SKM-1 treated with dmso at 0.1 percent for 144 hours (cell line): ENCODE measurements around the gene CA14.
"Not testable (repeated sequence)": the region's sequence is repeated elsewhere in the genome, so short reads cannot be mapped to it uniquely, and the experiment has no call there.

Experiments used
- DNase-seq: peaks from one replicate; lab custom pipeline; 2025; ENCODE audit not compliant: unreplicated experiment; lab: John Stamatoyannopoulos, UW

CA14 gene

DNA sequence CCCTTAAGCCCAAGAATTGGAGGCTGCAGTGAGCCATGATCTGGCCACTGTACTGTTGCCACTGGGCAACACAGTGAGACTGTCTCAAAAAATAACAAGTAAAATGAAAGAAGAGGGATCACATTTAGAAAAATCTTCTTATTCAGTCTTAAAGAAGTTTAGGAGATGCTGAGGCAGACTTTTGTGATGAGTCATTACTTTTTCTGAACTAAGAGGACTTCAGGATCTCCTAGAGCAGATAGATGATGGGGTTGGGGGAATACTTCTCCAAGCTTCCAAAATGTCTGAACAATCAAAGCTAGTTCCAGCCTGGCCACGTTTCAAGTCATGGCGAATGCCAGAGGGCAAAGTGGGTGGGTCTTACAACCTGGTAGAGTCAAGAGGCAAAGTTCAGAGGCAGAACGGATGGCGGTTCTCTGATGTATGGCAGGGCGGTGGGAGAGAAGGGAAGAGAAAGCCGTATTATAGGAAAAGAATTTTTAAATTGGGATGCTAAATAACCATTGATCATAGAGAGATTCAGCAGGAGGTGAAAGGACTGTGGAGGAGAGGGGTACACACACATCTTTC is 22.6 kb downstream of the CA14 start:
- no peak for DNase-seq

DNA sequence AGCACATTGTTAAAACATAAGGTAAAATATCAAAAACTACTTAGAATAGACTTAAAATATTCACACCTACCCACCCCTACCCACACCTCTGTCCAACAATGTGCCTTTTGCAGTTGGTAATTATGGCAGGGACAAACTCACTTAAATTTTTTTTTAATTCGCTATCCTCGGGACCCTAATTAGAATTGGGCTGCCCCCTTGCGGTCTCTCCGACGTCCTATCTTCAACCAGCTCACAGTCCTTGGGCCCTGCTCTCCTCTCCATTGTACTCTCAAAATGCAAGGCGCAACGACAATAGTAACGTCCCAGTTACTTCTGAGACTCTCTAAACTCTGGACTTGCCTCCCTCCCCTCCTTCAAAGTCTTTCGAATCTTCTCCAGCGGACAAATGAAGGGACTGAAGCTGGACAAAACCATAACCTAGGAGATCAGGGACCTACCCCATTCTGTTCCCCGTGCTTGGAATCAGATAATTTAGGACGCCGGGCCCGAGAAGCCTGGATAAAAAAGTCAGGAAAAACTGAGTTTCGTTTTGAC is 23.7 kb downstream of the CA14 start:
- DNase-seq, result peak; percentile 53

DNA sequence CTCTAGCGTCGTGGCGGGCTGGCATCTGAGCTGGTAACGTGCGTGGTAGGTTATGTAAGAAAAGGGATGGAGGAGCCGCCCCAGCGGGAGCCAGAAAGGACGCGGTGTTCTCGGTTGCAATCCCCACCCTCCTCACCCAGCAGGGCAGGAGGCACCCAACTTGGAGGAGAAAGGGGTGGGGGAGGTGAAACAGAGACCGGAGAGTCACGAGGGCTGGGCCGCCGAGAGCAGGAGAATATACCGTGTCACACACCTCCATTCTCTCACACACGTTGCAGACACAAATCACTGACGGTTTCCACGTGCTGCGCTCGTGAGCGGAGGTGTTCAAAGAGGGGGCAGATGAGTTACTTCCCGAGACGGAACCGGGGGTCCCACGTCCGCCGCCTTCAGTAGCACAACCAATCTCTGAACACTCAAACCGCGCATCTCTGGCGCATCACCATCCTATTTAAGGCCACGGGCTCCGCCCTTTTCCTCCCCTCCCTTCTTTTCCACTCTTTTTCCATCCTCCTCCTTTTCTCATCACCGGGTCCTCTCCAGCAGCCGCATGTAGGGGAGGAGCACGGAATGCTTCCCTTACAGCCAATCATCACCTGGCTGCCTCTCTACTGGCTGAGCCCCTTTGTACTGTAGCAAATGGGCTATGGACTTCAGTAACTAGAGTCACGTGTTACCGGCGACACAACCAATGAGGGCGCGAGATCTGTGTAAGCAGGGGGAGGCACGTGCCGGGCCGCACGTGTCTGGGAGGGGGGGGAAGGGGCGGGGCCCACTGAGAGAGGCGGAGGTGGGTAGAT is 24.4 kb downstream of the CA14 start, which contains the start of gene CIART:
Gene CIART (plus strand): TSS at position 797 of the 800 bp plus-strand sequence. CDS start 714 bp downstream, outside the sequence.
- peak; percentile 69 for DNase-seq

DNA sequence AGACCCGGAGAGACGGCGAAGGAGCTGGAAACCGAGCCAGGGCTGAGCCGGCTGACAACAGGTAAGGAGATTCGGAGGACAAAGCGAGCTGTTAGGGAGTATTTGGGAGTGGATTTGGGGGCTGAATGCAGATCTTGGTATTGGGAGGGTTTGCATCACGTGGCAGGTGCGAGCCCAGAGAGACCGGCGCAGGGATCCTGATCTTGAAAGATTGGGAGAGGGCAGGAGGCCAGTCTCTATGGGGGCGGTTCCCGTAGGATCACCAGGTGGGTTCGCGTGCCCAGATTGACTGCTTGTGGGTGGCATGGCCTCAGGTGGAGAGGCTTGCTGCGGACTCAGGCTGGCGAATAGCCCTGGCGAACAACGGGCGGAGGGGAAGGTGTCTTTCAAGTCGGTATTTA is 25.0 kb downstream of the CA14 start:
- no peak for DNase-seq

DNA sequence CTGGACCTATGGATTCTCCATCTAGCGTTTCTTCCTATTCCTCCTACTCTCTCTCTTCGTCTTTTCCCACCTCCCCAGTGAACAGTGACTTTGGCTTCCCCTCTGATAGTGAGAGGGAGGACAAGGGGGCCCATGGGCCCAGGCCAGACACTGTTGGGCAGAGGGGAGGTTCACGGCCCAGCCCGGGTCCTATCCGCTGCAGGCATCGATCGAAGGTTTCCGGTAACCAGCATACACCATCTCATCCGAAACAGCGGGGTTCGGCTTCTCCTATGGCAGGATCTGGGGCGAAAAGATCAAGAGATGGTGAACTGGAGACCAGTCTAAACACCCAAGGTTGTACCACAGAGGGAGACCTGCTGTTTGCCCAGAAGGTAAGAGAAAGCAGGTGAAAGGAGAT is 25.7 kb downstream of the CA14 start:
- no peak for DNase-seq

DNA sequence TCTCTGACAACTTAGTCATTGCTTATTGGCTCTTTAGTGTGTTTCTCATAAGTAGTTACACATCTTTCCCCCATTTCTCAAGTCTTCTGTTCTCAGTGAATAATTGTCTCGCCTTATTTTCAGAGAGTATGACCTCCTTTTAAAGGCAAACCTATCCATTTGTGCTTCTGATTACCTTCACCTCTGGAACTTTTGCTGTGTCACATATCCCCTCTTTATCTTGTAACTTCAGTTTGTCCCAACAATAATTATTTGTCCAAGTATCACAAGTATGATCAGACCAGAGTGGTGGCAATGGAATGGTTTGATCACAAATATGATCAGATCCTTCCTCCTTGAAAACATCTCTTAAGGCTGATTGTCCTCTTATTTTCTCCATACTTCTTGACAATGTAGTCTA is 30.8 kb downstream of the CA14 start:
- DNase-seq, result no peak

DNA sequence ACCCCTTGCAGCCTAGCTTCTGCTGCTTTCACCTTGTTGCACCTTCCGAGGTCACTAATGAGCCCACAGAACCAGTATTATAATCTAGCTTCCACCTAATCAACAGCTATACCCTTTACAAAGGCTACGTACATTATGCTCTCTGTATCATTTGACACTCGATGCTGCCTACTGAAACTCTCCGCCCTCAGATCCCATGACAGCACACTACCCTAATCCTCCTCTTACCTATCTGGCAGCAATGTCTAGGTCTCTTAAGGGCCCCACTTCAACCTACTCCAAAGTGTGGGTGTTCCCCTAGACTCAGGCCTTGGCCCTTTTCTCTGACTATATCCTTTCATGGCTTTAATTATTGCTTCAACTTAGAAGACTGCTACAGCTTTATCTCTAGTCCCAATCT is 31.2 kb downstream of the CA14 start:
- DNase-seq, result no peak

DNA sequence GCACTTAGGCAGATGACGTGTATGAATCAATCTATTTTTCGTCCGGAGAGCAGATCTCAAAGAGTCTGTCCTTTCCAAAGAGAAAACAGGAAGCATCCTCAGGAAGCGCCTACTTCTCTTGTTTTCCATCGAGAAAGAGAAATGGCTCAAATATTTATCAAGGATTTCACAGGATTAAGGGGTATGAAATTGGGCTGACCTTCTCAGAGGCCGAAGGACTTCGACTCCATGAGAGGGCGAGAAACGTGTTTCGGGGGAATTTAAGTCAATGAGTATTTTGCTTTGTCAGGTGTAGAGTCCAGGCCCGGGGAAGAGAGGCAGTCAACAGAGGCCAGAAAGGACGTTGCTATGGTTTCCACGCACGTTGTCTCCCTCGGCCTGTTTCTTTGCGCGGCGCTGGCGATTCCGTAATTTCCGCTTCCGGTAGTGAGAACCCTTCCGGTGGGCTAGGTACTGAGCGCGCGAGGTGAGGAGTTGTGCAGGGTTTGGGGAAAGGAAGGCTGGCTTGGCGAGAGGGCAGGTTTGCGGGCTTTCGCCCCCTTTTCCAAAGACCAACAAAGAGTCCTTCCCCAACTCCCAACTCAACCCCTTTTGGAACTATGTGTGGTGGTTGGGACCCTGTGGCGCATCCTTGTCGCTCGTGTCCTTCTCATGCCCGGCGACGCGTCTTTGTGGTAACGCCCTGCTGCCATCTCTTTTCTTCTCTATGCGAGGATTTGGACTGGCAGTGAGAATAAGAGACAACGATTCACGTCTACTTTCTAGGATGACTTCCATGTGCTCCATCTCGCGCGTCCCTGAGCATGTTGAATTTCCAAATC is 36.1 kb downstream of the CA14 start, which contains the start of gene MRPS21:
Gene MRPS21 (plus strand): TSS at position 429 of the 821 bp plus-strand sequence. CDS start 506 bp downstream, outside the sequence.
- peak; percentile 98 for DNase-seq

DNA sequence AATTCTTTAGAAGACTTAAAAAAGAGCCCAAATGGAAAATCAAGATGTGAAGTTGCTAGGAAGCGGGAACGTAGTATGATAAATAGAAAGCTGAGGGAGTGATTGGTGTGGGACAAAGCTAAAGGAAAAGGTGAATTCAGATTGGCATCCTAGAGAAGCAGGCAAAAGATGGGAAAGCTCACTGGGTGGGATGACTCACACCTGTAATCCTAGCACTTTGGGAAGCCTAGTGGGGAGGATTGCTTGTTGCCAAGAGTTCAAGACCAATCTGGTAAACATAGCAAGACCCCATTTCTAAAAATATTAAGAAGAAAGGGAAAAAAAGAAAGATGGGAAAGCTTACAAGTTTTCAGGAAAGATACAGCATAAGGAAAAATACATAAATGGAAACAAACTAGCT is 37.9 kb downstream of the CA14 start:
- DNase-seq, result no peak

DNA sequence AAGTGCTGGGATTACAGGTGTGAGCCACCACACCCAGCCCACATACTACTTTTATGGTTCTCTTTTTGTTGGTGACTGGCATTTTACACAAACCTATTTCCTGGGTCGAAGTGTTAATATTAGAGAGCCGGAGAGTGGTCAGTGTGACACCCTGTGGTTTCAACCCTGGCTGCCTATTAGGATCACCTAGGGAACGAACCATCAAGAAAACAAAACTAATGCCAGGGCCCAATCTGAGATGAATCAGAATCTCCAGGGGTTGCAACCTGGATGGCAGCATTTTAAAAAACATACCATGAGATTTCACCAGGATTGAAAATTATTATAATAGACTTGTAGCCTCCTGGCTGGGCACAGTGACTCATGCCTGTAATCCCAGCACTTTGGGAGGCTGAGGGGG is 42.1 kb downstream of the CA14 start:
- no peak for DNase-seq

DNA sequence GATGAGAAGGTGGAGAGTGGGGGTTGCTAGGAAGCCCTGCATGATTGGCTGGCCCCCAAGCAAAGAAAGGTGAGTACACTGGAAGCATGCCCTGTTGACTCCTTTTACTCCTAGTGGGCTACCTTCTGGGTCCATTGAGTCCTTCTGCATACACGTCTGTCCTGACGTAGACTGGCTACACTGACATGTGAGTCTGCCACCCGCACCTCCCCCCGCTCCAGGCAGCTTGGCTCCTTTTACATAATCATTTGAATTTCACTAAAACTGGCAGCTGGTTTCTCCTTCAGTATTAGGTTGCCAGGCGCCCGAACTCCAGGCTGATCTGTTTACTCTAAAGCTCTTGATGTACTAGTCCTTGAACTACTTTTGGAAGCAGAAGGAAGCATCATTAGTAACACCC is 44.8 kb downstream of the CA14 start:
- no peak for DNase-seq

DNA sequence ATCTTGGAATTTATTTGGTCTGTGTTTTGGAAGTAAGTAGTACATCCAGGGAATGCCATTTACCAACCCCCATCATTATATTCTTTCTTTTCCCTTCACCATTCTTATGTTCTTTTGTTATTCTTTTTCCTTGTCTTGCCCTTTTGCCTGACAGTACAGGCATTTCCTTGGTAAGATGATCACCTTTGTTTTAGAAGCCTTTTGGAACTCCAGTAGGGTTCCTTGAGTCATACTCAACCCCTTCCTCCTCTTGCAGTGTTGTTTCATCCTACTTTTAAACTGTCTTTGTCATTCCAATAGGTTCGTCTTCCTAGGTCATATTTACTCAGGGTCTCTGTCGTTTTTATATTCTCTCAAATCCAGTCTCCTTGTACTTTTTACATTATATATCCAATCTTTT is 45.3 kb downstream of the CA14 start:
- no peak for DNase-seq

DNA sequence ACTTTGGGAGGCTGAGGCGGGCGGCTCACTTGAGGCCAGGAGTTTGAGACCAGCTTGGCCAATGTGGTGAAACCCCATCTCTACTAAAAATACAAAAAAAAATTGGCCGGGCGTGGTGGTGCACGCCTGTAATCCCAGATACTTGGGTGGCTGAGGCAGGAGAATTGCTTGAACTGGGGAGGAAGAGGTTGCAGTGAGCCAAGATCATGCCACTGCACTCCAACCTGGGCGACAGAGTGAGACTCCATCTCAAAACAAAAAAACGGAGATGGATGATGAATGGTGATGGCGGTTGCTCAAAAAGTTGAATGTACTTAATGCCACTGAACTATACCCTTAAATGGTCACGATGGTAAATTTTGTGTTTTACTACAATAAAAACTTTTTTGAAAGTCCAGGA is 51.0 kb downstream of the CA14 start:
- DNase-seq, result not testable (repeated sequence)

DNA sequence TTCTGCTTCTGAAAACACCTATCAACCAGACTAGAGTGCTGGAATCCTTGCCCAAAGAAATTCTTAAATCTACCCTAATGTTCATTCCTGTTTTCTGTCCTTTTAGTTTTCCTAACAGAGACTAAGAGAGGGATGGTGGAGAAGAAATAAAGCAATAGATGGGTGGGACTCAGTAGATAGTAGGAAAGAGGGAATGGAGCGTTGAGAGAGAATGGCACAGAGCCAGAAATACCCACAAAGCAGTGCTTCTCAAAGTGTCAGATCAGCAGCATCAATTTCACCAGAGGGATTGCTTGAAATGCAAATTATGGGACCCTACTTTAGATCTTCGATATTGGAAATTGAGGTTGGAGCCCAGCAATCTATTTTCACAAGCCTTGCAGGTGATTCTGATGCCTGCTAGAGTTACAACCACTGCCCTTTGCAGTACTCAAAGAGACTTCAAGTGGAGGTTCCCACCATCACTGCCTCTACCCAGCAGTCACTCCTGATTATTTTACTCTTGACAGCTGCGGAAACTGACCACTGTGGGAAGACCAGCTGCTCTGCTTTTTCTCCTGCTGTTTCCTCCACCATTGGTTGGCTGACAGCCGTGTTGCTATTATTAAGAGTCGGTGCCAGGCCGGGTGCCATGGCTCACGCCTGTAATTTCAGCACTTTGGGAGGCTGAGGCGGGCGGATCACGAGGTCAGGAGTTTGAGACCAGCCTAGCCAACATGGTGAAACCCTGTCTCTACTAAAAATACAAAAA is 52.4 kb downstream of the CA14 start:
- no peak for DNase-seq

DNA sequence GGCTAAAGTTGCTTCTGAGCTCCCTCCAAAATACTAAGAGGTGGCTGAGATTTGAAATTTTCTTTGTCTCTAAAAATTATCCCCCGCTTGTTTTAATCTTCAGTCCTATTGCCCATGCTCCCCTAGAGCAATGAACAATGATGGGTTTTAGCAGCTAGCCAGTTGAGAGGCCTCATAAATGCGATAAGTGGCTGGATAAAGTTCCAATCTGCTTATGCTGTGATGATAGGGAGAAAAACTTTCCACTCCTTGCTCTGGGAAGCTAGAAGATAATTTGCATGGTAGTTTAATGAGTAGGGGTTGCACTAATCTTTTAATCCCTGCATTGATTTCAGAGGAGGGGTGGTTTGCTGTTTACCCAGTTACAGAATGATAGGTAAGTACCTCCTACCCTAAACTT is 54.2 kb downstream of the CA14 start:
- no peak for DNase-seq
